GM21423 (cell line): ENCODE measurements around the gene SULT1B1.

Source experiments
- ATAC-seq: cut with Tn5 transposase; IDR thresholded peaks from one replicate; pipeline ENCODE4 v1.9.1; 2021; ENCODE audit warnings: mild to moderate bottlenecking, moderate library complexity; ENCODE audit not compliant: unreplicated experiment

Gene SULT1B1

DNA sequence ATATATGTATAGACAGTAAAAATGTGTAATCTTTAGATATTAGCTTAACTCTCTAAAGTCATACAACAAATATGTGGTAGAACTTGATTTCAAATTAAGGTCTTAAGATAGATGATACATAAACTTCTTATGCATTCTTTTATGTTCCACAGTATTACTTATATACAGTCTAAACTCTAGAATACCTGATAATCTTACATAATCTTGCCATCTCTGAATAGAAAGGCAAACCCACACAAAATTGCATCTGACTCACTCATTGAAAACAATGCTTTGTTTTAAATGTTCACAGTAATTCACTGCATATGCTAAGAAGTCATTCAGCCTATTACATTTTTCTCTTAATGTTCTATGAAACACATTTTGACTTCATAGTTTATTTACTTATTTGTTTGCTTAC is 10.1 kb downstream of the SULT1B1 start:
- no peak for ATAC-seq

DNA sequence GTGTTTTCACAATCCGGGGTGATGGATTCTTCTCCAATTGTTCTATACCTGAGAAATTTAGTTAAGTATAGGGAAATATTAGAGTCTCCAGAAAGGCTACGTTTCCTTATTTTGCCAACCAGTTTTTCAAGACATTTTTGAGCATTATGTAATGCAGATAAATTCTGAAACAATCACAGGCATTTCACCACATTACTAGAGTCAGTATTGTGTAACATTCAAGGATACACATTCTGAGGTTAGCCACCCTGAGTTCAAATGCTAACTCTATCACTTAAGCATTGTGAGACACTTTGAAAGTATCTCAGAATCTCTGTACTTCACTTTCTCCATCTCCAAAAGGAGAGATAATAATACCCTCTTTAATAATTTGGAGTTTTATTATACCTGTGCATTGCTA is 10.6 kb downstream of the SULT1B1 start:
- ATAC-seq: no peak

DNA sequence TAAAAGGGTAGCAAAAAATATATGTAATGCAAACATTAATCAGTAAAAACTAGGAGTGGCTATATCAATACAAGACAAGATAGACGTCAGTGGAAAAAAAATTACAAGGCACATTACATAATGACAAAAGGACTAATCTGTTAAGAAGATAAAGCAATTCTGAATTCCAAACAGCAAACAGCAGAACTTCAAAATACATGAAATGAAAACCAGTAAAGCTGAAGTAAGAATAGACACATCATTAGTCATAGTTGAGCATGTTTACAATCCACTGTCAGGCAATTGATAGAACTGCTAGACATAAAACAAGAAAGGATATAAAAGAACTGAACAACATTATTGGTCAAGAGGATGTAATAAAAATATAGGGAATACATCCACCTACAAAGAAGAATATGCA is 12.2 kb downstream of the SULT1B1 start:
- no peak for ATAC-seq

DNA sequence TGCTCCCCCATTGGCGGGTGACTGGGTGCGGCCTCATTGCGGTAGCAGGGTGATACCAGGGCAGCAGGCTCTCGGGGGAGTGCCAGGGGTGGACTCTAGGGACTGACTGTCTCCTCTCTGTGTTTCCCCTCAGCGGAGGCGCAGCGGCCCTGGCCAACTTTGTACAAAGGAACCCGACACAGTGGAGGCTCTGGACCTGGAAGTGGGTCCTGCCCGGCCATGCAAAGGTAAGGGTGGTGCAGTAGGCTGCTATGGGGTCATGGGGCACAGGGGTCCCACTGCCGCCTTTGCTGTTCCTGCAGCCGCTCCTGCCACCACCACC is 16.3 kb downstream of the SULT1B1 start:
- ATAC-seq: no peak

DNA sequence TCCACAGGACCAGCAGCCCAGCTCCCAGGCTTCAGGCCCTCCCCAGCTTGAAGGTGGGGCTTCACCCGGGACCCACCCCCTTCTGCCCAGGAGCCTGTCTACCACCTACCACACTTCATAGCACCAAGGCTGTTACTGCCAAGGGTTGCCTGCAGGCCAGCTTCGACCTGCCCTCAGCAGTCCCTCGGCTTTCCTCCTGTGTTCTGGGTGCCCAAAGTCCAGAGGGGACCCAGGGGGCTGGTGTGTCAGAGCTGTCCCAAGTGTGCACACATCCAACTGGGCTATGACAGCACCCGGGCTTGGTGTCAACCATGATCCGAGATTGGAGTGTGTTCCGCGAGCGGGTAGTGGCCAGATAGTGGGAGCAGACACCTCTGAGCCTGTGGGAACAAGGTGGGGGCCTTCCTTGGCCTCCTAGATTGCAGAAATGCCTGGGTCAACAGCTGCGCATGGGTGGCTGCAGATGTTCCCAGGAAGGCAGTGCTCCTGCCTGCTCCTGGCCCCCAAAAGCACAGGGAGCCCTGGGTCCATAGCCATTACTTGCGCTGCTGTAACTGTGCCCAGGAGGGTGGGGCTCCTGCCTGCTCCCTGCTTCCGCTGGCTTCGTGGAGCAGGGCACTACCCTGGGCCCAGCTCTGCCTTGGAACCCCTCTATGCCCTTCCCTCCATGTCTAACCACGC is 16.8 kb downstream of the SULT1B1 start:
- no peak for ATAC-seq

DNA sequence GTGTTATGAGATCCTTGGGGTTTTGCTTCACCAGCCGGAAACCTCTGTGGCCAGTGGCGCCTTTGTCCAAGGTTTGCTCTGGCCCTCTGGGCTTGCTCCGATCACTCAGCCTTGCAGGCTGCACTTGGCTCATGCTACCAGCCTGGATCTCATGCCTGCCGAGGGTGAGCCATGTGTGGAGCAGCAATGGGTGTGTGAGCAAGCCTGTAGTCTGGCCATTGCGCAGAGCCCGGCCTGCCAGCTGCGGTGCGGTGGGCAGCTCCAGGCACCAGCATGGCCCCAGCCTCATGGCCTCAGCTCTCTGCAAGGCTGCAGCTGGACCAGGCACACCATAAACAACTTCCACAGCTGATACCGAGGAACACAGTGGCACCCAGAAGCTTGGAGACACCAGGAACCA is 17.8 kb downstream of the SULT1B1 start:
- ATAC-seq: no peak

DNA sequence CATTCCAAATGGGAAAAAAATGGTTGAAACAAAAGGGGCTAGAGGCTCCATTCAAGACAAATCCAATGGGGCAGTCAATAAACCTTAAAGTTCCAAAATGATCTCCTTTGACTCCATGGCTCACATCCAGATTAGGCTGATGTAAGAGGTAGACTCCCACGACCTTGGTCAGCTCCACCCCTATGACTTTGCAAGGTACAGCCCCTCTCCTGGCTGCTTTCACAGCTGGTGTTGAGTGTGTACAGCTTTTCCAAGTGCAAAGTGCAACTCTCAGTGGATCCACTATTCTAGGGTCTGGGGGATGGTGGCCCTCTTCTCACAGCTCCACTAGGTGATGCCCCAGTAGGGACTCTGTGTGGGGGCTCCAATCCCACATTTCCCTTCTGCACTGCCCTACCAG is 21.5 kb downstream of the SULT1B1 start:
- ATAC-seq: no peak

DNA sequence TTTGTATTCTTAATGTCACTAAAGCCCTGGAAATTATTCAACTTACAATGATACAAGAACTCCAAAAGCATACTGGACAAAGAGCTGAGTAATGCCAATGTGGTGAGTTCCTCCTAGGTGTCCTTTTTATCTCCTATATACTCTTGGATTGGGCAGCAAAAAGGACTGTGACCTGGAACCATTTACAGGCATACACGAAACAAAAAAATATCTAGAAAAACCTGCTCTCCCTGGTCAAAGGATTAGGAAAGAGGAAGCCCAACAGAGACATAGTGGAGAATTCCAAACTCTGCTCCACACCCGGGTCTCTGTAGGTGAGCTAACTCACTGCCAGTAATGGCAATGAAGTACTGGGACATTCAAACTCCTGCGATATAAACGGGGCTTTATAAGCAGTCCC is 25.3 kb downstream of the SULT1B1 start:
- ATAC-seq: no peak

DNA sequence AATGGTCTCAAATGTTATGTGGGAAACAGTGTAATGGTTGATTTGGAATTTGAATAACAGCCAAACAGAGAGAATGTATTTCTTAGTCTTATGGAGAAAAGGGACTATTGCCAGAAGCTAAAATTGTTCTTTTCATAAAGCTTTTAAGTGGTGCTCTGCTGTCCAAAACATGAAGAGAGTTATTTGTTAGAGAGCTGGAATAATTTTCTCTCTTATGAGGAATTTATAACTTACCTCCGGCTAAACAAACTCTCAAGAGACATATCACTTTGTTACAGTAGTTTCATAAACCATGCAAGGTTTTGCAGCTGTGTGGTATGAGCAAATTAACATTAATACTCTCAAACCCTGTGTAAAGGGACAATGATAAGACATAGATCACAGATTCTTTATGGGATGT is 28.6 kb downstream of the SULT1B1 start:
- ATAC-seq: no peak

DNA sequence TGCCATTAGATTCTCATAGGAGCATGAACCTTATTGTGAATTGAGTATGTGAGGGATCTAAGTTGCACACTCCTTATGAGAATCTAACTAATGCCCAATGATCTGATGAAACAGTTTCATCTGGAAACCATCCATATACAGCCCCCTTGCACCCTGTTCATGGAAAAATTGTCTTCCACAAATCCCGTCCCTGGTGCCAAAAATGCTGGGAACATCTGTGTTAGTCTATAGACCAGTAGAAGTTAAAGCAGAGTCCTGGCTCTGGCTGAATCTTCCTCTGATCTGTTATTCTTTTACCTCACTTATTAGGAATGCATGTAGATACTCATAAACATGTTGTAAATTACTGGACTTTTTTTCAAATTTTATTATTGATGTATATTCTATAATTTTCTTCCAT is 29.2 kb downstream of the SULT1B1 start:
- no peak for ATAC-seq

DNA sequence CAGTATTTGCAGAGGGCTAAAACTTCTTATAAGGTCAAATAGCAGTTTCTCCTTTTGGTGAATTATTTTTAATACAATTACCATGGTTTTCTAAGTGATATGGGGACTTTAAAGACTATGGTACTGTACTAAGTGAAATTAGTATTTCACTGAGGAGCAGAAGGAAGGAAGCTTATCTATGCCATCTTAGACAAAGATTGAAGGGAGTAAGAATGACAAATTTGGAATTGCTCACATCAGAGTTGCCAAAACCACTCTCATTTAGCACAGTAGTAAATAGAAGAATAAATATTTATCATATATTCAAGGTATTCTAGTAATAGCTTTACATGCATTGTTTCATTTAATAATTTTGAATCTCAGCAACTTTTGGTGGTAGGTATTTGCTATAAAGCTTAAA is 30.4 kb downstream of the SULT1B1 start:
- ATAC-seq: no peak

DNA sequence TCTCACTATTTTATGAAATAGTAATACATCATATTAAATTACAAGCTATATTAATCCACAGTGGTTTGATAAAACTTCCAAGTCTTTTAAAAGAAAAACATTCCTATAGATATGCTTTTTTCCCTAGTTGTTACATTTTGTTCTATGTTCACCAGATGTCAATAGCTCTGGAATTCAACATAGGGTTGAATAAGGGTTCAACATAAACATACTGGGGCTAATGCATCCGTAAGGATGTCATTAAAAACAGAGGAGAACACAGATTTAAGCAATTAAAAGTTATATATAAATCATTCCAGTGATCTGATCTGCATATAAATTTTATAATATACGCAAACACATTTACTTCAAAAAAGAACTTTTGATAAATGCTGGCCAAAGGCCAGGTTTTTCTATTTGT is 32.5 kb downstream of the SULT1B1 start:
- ATAC-seq: no peak

DNA sequence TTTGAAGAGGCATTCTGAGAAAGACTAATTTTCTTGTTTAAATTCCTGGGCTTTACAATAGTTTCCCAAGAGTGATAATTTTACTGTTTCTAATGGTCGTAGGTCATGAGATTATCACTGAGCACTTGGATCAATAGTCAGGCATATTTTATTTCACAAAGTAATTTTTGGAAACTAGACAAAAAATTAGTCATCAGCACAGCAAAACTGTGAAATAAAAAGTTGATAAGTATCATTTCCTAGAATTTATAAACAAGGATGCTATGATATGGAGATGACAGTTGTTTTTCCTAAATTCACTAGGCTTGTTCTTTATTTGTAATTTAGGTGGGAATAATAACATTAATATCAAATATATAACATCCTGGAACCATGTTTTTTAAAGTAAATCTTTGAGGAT is 33.0 kb downstream of the SULT1B1 start:
- no peak for ATAC-seq

DNA sequence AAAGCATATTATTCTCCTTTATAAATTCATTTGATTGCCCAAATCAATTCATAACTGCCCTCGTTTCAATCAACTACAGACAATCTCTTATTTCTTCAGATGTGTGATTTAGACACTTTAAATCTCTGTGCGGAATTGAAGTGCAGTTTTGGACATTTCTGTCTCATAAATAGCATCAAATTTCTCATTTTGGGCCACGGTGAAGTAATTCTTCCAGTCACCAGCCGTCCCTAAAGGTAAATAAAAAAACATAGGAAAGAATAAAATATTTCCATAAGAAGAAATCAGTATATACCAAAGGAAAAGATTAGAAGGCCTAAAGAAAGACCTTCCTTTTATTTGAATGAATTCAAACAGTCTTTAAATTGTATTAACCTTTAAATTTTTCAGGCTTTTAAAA is 33.4 kb downstream of the SULT1B1 start:
- ATAC-seq: no peak

DNA sequence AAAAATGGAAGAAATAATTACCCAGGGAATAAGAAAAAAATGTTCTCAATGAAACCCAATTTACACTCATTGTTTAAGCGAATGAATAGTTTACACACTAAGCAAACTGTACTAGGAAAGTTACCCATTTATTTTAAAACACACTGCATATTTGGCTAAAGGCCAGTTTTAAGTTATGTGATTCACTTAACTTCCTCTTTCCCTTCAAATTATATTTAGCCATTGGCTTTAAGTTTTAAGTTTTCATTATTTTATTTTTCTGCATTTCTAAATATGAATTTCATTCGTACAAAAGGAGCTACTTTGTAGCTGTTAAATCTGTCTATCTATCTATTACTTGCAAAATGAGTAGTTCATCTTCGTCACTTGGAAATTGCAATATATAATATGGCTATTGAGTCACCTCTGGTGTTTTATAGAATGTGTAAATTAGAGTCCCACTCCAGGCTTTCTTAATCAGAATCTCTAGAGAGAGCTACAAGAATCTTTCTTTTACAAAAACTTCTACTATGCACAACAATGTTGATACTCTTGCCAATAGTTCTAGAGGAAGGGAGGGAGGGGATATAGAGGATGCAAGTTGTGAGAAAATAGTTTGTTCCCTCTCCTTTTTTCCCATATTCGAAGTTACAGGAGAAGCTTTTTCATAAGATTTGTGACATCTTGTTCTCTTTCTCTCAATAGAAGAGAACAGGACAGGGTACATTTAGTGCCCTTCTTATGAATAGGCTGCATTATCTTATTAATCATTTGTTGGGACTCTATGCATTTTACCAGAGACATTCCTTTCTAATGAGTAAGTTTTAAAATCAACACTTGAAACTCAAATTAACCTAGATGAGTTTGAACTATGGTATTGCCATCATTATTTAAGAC is 41.8 kb downstream of the SULT1B1 start:
- no peak for ATAC-seq

DNA sequence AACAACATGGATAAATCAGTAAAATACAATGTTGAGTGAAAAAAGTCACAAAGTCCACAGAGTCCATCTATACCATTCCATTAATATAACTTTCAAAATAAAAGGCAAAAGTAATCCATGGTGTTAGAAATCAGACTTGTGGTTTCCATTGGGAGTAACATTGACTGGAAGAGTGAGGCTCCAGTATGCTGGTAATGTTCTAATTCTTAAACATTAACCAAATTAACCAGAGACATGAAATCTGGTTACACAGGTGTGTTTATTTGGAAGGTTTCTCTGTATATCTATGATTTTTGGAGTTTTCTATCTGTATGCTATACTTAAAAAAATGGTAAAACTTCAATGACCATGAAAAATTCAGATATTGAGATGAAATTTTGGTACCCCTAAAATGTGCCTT is 42.6 kb downstream of the SULT1B1 start:
- ATAC-seq: no peak

DNA sequence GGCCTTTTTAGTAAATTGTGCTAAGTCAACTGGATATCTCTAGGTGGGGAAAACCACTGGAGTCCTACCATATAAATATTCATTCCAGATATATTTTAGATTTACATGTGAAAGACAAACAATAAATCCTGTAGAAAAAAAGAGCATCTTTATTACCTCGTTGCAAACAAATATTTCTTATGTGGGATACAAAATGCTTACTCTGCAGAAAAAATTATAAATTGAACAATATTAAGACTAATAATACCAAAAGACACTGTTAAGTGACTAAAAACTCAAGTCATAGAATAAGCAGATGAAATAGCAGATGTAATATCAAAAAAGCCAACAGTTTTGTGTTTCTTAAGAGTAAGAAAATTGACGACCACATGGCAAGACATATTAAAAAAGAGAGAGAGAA is 43.8 kb downstream of the SULT1B1 start:
- ATAC-seq: no peak

DNA sequence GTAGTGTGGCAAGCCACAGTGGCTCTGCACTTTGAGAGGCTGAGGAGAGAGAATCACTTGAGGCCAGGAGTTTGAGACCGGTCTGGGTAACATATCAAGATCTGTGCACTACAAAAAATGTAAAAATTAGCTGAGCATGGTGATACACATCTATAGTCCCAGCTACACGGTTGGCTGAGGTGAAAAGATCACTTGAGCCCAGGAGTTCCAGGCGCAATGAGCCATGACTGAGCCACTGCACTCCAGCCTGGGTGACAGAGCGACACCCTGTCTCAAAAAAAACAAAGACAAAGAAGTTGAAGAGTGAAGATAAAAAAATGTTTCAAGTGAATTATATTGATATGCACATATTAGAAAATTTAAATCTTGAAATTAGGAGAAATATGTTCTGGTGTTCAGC is 46.3 kb downstream of the SULT1B1 start:
- ATAC-seq: no peak

DNA sequence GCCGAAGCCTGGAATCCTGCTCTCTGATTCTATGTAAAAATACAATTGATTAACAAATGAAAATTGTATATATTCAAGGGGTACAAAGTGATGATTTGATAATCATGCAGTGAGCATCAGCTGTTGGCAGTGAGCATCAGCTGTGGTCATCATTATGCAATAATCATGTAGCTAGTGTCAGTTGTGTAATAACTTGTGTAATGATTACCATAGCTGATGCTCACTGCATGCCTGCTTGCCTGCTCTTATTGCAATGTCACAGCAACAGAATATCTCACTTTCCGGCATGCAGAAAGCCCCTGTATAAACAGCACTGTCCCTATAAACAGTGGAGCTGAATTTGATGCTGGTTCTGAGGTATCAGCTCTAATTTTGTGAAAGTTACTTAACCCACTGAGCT is 46.8 kb downstream of the SULT1B1 start:
- no peak for ATAC-seq

DNA sequence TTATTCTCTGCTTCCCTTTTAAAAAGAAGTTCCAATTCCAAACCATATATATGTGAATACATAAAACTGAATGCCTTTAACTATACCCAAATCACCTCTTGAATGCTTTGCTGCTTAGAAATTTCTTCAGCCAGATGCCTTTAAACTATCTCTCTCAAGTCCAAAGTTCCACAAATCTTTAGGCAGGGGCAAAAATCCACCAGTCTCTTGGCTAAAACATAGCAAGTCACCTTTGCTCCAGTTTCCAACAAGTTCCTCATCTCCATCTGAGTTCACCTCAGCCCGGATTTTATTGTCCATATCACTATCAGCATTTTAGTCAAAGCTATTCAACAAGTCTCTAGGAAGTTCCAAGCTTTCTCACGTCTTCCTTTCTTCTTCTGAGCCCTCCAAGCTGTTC is 49.8 kb downstream of the SULT1B1 start:
- no peak for ATAC-seq

DNA sequence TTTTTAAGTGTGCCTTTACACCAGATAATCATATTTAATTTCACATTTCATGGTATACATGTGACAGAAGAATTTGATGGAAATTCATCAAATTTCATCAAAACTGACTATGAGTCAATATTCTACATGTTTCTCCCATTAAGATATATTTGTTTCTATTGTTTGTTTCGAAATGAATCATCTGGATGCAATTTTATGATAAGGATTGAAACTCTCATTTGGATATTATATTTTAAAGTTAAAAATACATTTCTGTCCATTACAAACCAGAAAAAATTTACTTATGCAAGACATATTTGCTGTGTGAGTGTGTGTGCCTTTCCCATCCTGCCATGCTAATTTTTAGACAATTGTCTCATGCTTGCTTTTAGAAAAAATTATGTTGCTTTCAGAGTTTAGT is 52.2 kb downstream of the SULT1B1 start:
- ATAC-seq: no peak

DNA sequence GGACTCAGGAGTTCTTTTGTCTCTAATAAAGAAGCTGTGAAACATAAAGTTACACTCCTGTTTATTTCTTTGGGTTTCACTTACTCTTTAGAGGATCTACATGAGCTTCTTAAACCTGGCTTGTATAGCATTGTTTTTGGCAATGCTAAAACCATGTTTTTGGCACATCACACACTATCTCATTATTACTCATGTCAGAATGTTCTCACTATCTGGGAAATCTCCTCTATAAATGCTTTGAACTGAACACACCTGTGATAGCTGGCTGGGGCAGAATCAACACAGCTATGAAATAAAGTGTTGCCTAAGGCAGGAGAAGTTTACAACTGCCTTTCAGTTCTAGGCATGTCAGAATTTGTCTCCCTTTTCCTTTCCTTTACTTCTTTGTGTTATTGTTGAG is 52.6 kb downstream of the SULT1B1 start:
- ATAC-seq: no peak

DNA sequence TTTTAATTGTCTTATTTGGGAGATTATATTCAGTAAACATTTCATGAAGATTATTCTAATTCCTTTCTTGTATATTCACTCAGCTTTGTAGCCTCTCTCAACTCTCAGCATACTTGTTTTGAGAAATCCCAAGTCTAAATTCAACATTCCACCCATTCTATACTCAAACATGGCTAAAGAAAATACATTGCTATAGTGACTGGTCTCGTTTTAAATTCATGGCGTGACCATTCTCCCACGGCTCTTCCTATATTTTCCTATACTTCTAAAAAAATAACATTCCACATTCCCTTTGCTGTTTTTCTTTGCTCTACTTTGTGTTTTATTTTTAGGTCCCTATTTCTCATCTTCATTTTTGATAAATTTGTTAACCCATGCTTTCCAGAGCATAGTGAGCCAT is 58.2 kb downstream of the SULT1B1 start:
- no peak for ATAC-seq
